ENCODE data around the gene ITIH5.

Gene ITIH5

DNA sequence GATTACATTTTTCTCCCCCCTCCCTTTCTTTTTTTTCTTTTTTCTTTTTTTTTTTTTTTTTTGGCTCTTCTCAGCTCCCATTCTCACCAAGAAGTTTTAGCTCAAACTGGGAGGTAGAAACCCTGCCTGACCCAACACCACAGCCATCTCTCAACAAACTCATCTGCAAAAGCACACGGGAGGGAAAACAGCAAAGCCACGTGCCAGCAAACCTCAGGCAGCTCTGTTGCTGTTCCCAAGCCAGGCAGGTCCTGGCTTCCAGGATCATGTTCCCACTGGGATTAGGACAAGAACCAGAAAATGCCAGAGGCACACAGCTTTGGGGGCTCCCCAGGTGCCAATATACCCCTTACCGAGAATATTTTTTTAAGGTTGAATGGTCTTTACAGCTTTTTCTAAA is 56.7 kb downstream of the ITIH5 start:
- TF ChIP-seq EZH2phosphoT487 (IDR thresholded peaks at IDR 0.05; ENCODE audit: borderline replicate concordance), result no peak
- TF ChIP-seq, protein P1, sequence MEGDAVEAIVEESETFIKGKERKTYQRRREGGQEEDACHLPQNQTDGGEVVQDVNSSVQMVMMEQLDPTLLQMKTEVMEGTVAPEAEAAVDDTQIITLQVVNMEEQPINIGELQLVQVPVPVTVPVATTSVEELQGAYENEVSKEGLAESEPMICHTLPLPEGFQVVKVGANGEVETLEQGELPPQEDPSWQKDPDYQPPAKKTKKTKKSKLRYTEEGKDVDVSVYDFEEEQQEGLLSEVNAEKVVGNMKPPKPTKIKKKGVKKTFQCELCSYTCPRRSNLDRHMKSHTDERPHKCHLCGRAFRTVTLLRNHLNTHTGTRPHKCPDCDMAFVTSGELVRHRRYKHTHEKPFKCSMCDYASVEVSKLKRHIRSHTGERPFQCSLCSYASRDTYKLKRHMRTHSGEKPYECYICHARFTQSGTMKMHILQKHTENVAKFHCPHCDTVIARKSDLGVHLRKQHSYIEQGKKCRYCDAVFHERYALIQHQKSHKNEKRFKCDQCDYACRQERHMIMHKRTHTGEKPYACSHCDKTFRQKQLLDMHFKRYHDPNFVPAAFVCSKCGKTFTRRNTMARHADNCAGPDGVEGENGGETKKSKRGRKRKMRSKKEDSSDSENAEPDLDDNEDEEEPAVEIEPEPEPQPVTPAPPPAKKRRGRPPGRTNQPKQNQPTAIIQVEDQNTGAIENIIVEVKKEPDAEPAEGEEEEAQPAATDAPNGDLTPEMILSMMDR (conservative IDR thresholded peaks at IDR 0.05; ENCODE audit: low read length), result no peak
- Histone ChIP-seq H3K4me2 (ENCODE audit: low read depth, low read length, poor library complexity, severe bottlenecking) (no peak overlapping the region), H4K20me1 (ENCODE audit: insufficient read depth, low read length, poor library complexity, severe bottlenecking) (no peaks in the 10 kb centered on the region), H3K4me1 (ENCODE audit: insufficient read depth, low read length, poor library complexity, severe bottlenecking) (no peaks in the 10 kb centered on the region), H3K27me3 (ENCODE audit: insufficient read depth, low read length, poor library complexity, severe bottlenecking) (no peaks in the 10 kb centered on the region), H3F3A (ENCODE audit: low read depth) (no peaks in the 10 kb centered on the region), H3K36me3 (ENCODE audit: insufficient read depth, low read length) (no peaks in the 10 kb centered on the region), H3K4me3 (ENCODE audit: low read length, poor library complexity, severe bottlenecking) (no peak overlapping the region), H2AFZ (ENCODE audit: low read length) (no peak overlapping the region), H3K79me2 (ENCODE audit: insufficient read depth, low read length) (no peaks in the 10 kb centered on the region), H3K9ac (ENCODE audit: low read depth, low read length, poor library complexity, severe bottlenecking) (no peak overlapping the region), H3K9me3 (ENCODE audit: insufficient read depth, low read depth, low read length) (no peaks in the 10 kb centered on the region), H3K9me2 (replicated peaks; ENCODE audit: low read depth, low read length) (no peaks in the 10 kb centered on the region)

DNA sequence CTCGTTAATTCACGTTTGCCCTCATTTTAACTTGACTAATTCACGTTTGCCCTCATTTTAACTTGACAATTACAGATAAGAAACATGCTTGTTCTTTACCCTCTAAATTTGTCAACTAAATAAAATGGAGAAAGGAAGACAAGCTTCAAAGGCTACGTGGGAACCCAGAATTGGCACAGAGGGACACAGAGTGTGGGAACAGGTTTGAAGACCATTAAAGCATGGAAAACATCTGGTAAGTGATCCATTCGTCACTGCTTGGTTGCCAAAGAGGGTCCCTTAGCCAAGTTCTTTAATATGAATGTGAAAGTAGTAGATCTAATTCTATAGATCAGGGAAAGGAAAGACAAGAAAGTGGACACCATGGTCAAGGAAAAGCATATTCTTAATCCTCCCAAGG is 57.2 kb downstream of the ITIH5 start:
- no peaks in the 10 kb centered on the region for H3F3A ChIP-seq (ENCODE audit: low read depth)
- H3K4me3 ChIP-seq (ENCODE audit: low read length, poor library complexity, severe bottlenecking), result no peak overlapping the region
- no peaks in the 10 kb centered on the region for H4K20me1 ChIP-seq (ENCODE audit: insufficient read depth, low read length, poor library complexity, severe bottlenecking)
- no peak overlapping the region for H3K9ac ChIP-seq (ENCODE audit: low read depth, low read length, poor library complexity, severe bottlenecking)
- H3K36me3 ChIP-seq (ENCODE audit: insufficient read depth, low read length), result no peaks in the 10 kb centered on the region
- no peaks in the 10 kb centered on the region for H3K27me3 ChIP-seq (ENCODE audit: insufficient read depth, low read length, poor library complexity, severe bottlenecking)
- H3K9me2 ChIP-seq (replicated peaks; ENCODE audit: low read depth, low read length), result no peaks in the 10 kb centered on the region
- no peak overlapping the region for H3K4me2 ChIP-seq (ENCODE audit: low read depth, low read length, poor library complexity, severe bottlenecking)
- no peaks in the 10 kb centered on the region for H3K79me2 ChIP-seq (ENCODE audit: insufficient read depth, low read length)
- no peak overlapping the region for H2AFZ ChIP-seq (ENCODE audit: low read length)
- H3K9me3 ChIP-seq (ENCODE audit: insufficient read depth, low read depth, low read length), result no peaks in the 10 kb centered on the region
- TF ChIP-seq, protein P1 (conservative IDR thresholded peaks at IDR 0.05; ENCODE audit: low read length), result no peak
- no peak for TF ChIP-seq EZH2phosphoT487 (IDR thresholded peaks at IDR 0.05; ENCODE audit: borderline replicate concordance)
- no peaks in the 10 kb centered on the region for H3K4me1 ChIP-seq (ENCODE audit: insufficient read depth, low read length, poor library complexity, severe bottlenecking)

DNA sequence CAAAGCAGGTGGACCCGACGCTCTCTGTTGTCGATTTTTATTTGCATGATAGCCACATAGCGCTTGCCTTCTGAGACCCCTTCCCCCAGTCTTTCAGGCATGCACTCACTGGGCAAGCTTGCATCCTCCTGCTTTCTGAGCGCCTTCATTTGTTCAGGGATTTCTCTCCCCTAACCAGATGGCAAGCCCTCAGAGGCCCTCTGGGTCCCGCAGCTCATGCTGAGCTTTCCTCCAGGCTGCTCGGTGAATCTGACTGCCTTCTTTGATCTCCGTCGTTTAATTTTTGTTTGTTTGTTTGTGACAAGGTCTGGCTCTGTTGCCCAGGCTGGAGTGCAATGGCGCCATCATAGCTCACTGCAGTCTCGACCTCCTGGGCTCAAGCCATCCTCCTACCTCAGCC is 58.8 kb downstream of the ITIH5 start:
- Histone ChIP-seq H3F3A (ENCODE audit: low read depth) (no peaks in the 10 kb centered on the region), H4K20me1 (ENCODE audit: insufficient read depth, low read length, poor library complexity, severe bottlenecking) (no peaks in the 10 kb centered on the region), H3K4me3 (ENCODE audit: low read length, poor library complexity, severe bottlenecking) (no peak overlapping the region), H3K36me3 (ENCODE audit: insufficient read depth, low read length) (no peaks in the 10 kb centered on the region), H3K9me2 (replicated peaks; ENCODE audit: low read depth, low read length) (no peaks in the 10 kb centered on the region), H3K9me3 (ENCODE audit: insufficient read depth, low read depth, low read length) (no peaks in the 10 kb centered on the region), H2AFZ (ENCODE audit: low read length) (no peak overlapping the region), H3K27me3 (ENCODE audit: insufficient read depth, low read length, poor library complexity, severe bottlenecking) (no peaks in the 10 kb centered on the region), H3K4me1 (ENCODE audit: insufficient read depth, low read length, poor library complexity, severe bottlenecking) (no peaks in the 10 kb centered on the region), H3K79me2 (ENCODE audit: insufficient read depth, low read length) (no peaks in the 10 kb centered on the region), H3K9ac (ENCODE audit: low read depth, low read length, poor library complexity, severe bottlenecking) (no peak overlapping the region), H3K4me2 (ENCODE audit: low read depth, low read length, poor library complexity, severe bottlenecking) (no peak overlapping the region)
- TF ChIP-seq EZH2phosphoT487 (IDR thresholded peaks at IDR 0.05; ENCODE audit: borderline replicate concordance), result no peak
- TF ChIP-seq, protein P1 (conservative IDR thresholded peaks at IDR 0.05; ENCODE audit: low read length), result no peak
